Inflammatory macrophage treated with lipopolysaccharide for 4 hours (primary cell): ENCODE results near the gene ABCC6.
"Not testable (repeated sequence)": the region's sequence is repeated elsewhere in the genome, so short reads cannot be mapped to it uniquely, and the experiment has no call there.

Source experiments
- DNase-seq: peaks from one replicate; pipeline ENCODE4 v3.0.0-alpha.2; 2020

The ABCC6 gene

DNA sequence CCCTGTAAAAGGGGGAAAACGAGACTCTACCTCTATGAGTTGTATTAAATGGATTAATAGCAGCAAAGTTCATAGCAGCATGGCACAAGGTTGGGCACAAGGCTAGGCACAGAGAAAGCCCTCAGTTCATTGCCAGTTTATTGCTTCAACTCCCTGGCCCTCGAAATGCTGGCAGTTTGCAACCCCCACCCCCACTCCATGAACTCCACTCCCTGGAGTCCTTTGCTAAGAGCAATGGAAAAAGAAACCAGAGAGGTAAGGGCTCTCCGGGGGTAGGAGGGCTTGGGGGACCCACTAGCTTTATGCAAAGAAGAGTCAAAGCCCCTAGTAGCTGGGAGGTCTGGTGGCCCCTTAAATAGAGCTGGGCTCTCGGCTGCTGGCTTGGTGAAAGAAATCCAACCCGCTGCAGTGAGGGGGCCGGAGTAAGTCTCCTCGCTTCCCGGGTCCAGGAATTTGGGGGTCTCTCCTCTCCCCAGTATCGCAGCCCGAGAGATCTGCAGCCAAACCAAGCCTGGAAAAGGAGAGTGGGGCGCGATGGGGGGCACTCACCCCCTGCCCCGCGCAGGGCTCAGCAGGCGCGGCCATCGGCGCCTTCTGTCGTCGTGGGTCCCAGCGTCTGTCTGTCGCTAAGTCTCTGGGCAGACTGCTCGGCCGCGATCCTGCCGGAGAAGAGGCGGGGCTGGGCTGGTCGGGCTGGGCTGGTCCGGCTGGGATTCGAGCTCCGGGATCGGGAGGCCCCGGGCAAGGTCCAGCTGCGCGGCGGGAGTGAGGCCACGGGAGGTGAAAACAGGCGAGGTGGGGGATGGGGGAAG, at the start of gene ABCC6:
Gene ABCC6 (minus strand): TSS at position 645 of the 812 bp plus-strand sequence. CDS start 60 bp downstream, at position 585.
- DNase-seq, result not testable (repeated sequence)

DNA sequence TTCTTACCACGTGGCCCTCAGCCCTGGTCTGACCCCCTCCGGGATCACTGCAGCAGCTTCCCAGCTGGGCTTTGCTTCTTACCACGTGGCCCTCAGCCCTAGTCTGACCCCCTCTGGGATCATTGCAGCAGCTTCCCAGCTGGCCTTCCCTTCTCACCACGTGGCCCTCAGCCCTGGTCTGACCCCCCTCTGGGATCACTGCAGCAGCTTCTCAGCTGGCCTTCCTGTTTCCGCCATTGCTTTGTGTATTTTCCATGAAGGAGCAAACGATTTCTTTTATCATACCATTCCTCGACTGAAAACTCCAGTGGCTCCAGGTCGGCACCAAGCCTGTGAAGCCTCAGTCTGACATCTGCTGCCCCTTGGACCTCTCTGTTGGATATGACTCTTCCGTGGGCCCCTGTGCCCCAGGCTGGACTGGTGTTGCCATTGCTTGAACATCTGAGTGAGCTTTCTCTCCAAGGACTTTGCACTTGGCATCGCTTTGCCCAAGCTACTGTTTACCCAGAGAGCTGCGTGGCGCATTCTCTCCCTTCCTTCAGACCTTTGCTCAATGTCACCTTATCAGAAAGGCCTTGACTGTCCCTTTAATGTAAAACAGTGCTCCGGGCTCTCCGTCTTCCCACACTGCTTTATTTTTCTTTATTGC, 49.4 kb upstream of the ABCC6 start:
- DNase-seq, result not testable (repeated sequence)

DNA sequence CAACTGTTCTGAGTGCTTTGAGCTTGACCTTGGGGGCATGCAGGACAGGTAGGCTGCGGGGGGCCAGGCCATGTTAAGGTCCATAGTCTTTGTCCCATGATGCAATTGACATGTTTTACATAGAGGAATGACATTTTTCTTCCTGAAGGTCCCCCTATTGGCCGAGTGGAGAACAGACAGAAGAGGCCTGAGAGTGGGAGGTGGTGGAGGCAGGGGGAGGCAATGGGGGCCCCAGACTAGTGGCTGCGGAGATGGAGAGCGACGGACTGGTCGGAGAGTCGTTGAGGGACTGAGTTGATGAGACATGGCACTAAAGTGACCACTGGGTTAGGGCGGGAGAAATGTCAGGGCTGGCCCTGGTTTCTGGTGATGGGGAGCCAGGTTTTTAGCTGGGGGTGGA, 48.4 kb upstream of the ABCC6 start:
- DNase-seq, result not testable (repeated sequence)

- DNase-seq, result not testable (repeated sequence)
These were observed 45.0 kb upstream of the ABCC6 start for GRCh38 chr16:16268185-16268808.

DNA sequence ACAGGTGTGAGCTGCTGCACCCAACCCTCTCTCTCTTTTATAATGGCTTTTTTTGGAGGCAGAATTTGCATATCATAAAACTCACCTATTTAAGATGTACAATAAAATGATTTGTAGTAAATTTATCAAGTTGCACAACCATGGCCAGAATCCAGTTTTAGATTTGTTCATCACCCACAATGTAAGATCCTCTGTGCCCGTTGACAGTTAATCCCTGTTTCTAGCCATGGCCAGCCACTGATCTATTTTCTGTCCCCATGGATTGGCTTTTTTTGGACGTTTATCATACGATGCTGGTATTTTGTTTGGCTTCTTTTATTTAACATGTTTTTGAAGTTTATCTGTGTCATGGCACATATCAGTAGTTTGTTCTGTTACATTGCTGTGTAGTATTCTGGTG, 44.4 kb upstream of the ABCC6 start:
- not testable (repeated sequence) for DNase-seq

- DNase-seq, result not testable (repeated sequence)
These were observed 41.8 kb upstream of the ABCC6 start for GRCh38 chr16:16265044-16265443.

DNA sequence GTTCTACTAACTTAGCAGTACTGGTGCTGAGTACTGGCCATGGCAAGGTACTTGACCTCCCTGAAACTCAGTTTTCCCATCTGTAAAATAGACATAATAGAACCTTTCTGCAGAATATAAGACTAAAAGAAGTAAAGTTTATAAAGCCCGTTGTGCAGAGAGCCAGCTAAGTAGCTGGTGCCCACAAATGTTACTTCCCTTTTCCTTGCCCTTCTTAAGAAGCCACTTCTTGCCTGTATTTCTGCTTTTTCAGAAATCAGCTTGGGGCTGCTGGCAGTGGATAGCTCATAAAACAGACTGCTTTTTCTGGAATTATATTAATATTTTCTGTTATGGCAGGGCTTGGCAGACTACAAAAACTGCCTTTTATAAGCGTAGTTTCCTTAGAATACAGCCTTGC, 40.7 kb upstream of the ABCC6 start:
- not testable (repeated sequence) for DNase-seq

DNA sequence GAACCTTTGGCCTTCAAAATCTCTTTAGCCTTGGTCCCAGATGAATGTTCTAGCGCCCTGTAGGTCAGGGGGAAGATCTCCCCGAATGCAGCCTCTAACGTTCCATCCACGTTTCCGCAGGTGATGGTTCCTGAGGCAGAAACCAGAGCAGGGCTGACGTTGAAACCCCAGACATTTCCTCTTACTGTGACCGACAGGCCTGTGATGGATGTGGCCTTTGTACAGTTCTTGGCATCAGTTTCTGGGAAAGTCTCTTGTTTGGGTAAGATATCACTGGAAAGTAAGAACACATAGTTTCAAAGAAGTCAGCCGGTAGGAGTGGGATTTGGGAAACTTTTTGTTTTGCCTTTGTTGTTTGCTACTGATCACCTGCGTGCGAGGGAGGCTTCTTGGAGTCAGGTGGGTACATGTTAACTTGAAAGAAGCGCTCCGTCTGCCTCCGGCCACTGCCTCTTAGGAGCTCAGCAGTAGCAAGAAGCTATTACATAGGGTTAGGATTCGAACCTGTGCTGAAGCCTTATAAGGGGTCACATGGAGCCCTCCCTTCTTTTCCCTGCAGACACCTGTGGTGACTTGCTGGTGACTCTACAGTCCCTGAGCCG, 39.8 kb upstream of the ABCC6 start:
- DNase-seq, result not testable (repeated sequence)

DNA sequence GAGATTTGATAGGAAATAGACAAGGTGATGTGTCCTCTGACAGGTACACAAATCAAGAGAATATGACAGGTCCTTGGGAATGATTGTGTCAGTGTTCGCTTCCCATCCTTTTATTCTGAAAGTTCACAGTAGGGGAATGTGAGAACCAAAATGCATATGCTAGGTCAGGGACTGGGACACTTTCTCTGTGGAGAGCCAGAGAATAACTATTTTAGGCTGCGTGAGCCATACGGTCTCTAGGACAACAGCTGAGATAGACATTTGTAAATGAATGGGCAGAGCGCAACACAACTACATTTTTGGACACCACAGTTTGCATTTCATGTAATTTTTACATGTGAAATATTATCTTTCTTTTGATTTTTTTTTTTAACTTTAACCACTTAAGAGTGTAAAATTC, 36.7 kb upstream of the ABCC6 start:
- not testable (repeated sequence) for DNase-seq

DNA sequence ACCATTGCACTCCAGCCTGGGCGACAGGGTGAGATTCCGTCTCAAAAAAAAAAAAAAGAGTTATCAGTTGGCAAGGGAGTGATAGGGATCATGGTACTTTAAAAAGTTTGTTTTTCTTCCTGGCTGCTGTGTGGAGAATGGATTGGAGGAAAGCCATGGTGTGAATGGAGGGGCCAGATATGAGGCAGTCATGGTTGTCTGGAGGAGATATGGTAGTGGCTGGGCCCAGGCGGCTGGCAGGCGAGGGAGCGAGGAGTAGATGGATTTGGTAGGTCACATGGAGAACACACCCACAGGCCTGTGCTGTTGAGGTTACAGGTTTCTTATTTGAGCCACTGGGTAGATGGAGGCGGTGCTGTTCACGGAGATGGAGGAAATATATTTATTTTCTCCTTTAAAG, 35.5 kb upstream of the ABCC6 start:
- DNase-seq, result not testable (repeated sequence)

- not testable (repeated sequence) for DNase-seq
These were observed 34.1 kb upstream of the ABCC6 start for GRCh38 chr16:16257301-16257923.

- DNase-seq, result not testable (repeated sequence)
These were observed 29.1 kb upstream of the ABCC6 start for GRCh38 chr16:16252377-16252776.

DNA sequence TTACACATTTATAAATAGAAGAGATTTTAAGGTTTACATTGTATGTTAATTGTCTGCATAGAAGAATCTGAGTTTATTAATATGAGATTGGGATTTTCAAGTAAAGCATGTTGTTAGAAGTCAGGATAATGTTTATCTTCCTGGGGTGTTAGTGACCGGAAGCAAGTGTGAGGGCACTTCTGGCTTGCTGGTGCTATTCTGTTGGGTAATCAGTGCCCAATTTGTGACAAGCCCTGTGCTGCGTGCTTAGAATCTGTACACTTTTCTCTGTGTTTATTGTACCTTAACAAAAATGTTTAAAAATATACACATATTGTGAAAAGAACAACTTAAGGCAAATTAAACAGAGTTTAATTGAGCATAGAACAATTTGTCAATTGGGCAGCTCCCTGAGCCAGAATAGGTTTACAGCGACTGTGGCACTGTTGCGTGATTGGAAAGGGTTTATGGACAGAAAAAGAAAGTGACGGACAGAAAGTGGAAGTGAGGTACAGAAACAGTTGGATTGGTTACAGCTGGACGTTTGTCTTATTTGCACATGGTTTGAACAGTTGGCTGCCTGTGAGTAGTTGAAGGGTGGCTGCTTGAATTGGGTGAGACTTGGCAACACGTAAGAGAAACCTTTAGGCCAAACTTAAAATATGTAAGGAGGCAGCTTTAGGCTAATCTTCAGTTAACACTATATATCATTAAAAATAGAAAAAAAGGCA, 26.5 kb upstream of the ABCC6 start:
- not testable (repeated sequence) for DNase-seq

DNA sequence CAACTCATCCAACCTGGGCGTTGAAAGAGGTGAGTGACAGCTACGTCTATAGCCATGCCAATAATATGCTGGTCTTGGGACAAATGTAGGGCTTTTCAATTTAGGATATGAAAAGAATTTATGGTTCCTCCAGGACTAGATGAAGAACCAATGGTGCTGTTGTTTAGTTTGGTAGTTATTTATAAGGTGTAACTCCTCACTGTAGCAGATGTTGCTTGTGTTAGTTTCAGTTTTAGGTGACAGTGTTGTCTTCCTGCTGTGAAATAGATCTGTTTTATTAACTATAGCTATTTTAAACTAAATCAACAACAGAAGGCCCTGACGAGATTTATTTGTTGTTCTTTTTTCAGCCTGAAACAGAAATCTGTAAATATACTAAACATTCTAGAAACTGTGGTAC, 24.1 kb upstream of the ABCC6 start:
- DNase-seq, result not testable (repeated sequence)

- DNase-seq, result not testable (repeated sequence)
These were observed 23.4 kb upstream of the ABCC6 start for GRCh38 chr16:16246578-16247262.

GRCh38 chr16:16243886-16244285, 20.6 kb upstream of the ABCC6 start:
- DNase-seq, result not testable (repeated sequence)

GRCh38 chr16:16240667-16241066, 17.4 kb upstream of the ABCC6 start:
- not testable (repeated sequence) for DNase-seq

DNA sequence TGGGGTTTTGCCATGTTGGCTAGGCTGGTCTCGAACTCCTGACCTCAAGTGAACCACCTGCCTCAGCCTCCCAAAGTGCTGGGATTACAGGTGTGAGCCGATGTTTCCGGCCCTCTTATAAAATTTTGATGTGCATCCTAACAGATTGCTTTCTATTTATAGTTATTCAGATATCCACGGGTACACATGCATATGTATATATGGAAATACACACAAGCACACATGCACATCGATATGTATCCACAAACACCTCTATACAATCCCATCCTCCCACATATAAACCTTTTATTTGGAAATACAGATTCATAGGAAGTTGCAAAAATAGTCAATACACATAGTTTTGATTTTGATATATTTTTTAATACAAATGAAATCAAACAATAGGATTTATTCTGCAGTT, 14.4 kb upstream of the ABCC6 start:
- not testable (repeated sequence) for DNase-seq

DNA sequence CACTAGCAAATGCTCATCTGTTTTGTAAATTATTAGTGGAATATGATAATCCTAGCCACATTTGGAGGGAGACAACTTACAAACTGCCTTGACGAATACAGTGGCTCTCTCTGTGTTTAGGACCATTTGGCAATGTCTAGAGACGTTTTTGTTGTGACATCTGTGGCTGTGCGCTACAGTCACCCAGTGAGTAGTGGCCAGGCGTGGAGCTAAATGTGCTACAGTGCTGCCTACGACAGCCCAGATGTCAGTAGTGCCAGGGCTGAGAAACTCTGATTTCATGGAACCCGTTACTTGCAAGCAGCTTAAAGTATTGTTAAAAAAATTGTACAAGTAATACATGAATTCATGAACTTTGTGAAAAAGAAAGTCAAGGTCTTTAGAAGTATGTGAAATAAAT, 13.8 kb upstream of the ABCC6 start:
- not testable (repeated sequence) for DNase-seq

DNA sequence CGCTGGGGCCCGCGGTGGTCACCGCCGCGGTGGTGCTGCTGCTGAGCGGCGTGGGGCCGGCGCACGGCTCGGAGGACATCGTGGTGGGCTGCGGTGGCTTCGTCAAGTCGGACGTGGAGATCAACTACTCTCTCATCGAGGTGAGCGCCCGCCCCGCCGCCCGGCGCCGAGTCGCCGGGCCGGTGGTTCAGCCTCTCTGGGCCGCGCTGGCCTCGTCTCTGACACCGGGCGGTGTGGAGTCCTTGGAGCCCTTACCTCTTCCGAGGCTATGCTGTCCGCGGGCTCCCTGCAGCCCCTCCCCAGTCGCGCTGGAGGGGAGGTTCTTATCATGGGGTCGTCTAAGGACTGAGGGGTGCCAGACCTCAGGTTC, 9.4 kb upstream of the ABCC6 start:
- DNase-seq, result not testable (repeated sequence)

GRCh38 chr16:16223662-16224241, 458 bp upstream of the ABCC6 start:
- not testable (repeated sequence) for DNase-seq
